Astrocyte (in vitro differentiated cells and primary cell): ENCODE data around the gene SF3B3. TPM values are rescaled to one million over a fixed set of nuclear protein-coding genes. Genes with fewer than 3 reads are reported as not detected.

ENCODE experiments used
- DNase-seq: peaks from one replicate; pipeline ENCODE4 v3.0.0-alpha.2; 2010; ENCODE audit warnings: low read depth
- FAIRE-seq: peaks from 2 replicates; lab custom pipeline; 2011; peaks lifted over from hg19 to GRCh38; lab: Jason Lieb, UNC
- H2AFZ ChIP-seq: 2 replicates; pipeline ENCODE4 v1.6.0; 2012; ENCODE audit warnings: low read depth, low read length, inconsistent platforms
- H3K27ac ChIP-seq: 2 replicates; pipeline ENCODE4 v1.5.1; 2011; ENCODE audit warnings: low read depth, low read length, inconsistent platforms
- H3K27me3 ChIP-seq: 2 replicates; pipeline ENCODE4 v1.6.0; 2011; ENCODE audit warnings: low read length, inconsistent platforms; ENCODE audit not compliant: insufficient read depth
- H3K36me3 ChIP-seq: 2 replicates; pipeline ENCODE4 v1.5.1; 2011; ENCODE audit warnings: low read length, inconsistent platforms; ENCODE audit not compliant: insufficient read depth
- H3K4me1 ChIP-seq: 2 replicates; pipeline ENCODE4 v1.5.1; 2011; ENCODE audit warnings: low read length, inconsistent platforms; ENCODE audit not compliant: insufficient read depth
- H3K4me2 ChIP-seq: 2 replicates; pipeline ENCODE4 v1.6.0; 2012; ENCODE audit warnings: low read length, inconsistent platforms
- H3K4me3 ChIP-seq: 2 replicates; pipeline ENCODE4 v1.5.1; 2011; ENCODE audit warnings: low read depth, mild to moderate bottlenecking, low read length, inconsistent platforms; ENCODE audit not compliant: insufficient read depth
- H3K79me2 ChIP-seq: 2 replicates; pipeline ENCODE4 v1.6.0; 2012; ENCODE audit warnings: mild to moderate bottlenecking, low read length, inconsistent platforms; ENCODE audit not compliant: insufficient read depth
- H3K9ac ChIP-seq: 2 replicates; pipeline ENCODE4 v1.6.0; 2012; ENCODE audit warnings: mild to moderate bottlenecking, low read length, inconsistent platforms
- H3K9me3 ChIP-seq: 2 replicates; pipeline ENCODE4 v1.5.1; 2012; ENCODE audit warnings: low read depth, mild to moderate bottlenecking, low read length, inconsistent platforms; ENCODE audit not compliant: insufficient read depth
- H4K20me1 ChIP-seq: 2 replicates; pipeline ENCODE4 v1.6.0; 2012; ENCODE audit warnings: low read length, inconsistent platforms; ENCODE audit not compliant: insufficient read depth
- H3K27ac Mint-ChIP-seq: one replicate; pipeline ENCODE4 v1.8.0; 2021; ENCODE audit warnings: mild to moderate bottlenecking, mixed read lengths; ENCODE audit not compliant: unreplicated experiment
- H3K27me3 Mint-ChIP-seq: one replicate; pipeline ENCODE4 v1.8.0; 2021; ENCODE audit warnings: low read depth, mixed read lengths; ENCODE audit not compliant: unreplicated experiment
- H3K36me3 Mint-ChIP-seq: one replicate; pipeline ENCODE4 v1.8.0; 2021; ENCODE audit warnings: low read depth, mixed read lengths; ENCODE audit not compliant: unreplicated experiment
- H3K4me1 Mint-ChIP-seq: one replicate; pipeline ENCODE4 v1.8.0; 2021; ENCODE audit warnings: low read depth, mixed read lengths; ENCODE audit not compliant: unreplicated experiment
- H3K4me3 Mint-ChIP-seq: one replicate; pipeline ENCODE4 v1.8.0; 2021; ENCODE audit warnings: mild to moderate bottlenecking, moderate library complexity, mixed read lengths; ENCODE audit not compliant: unreplicated experiment
- H3K9me3 Mint-ChIP-seq: one replicate; pipeline ENCODE4 v1.8.0; 2021; ENCODE audit warnings: mild to moderate bottlenecking, mixed read lengths; ENCODE audit not compliant: unreplicated experiment
- CTCF ChIP-seq: IDR thresholded peaks from 2 replicates; pipeline ENCODE4 v1.5.1; 2011; ENCODE audit warnings: low read depth, mild to moderate bottlenecking, inconsistent platforms, low read length, moderate library complexity; ENCODE audit not compliant: insufficient read depth
- EZH2 ChIP-seq: IDR thresholded peaks from 2 replicates; pipeline ENCODE4 v1.6.1; 2012; ENCODE audit warnings: mild to moderate bottlenecking, low read length, inconsistent platforms; ENCODE audit not compliant: insufficient read depth
- total RNA-seq: library from RNA; stranded (reverse); gene quantifications from 2 replicates; pipeline ENCODE4 v1.2.1, GENCODE V29; 2021

The SF3B3 gene
- total RNA-seq, 1 donor from 2014 or later, result 179 TPM

GRCh38 chr16:70604407-70605282 lies 81.0 kb downstream of the SF3B3 start:
- FAIRE-seq (no peak), DNase-seq (no peak)
- Mint-ChIP-seq H3K4me3 (no peak overlapping the region), H3K27ac (no peak overlapping the region), H3K36me3 (no peaks in the 10 kb centered on the region), H3K27me3 (peaks cover 16% of the 10 kb centered on the region), H3K4me1 (no peaks in the 10 kb centered on the region), H3K9me3 (no peaks in the 10 kb centered on the region)
- peaks cover 4% of the 10 kb centered on the region for H4K20me1 ChIP-seq
- no peak overlapping the region for H3K27ac ChIP-seq
- TF ChIP-seq CTCF (no peak), EZH2 (no peak)
- no peaks in the 10 kb centered on the region for H3K79me2 ChIP-seq
- no peak overlapping the region for H2AFZ ChIP-seq
- H3K4me3 ChIP-seq, result no peak overlapping the region
- no peaks in the 10 kb centered on the region for H3K27me3 ChIP-seq
- H3K4me1 ChIP-seq, result no peaks in the 10 kb centered on the region
- H3K36me3 ChIP-seq, result no peaks in the 10 kb centered on the region
- H3K9me3 ChIP-seq, result no peaks in the 10 kb centered on the region
- H3K4me2 ChIP-seq, result no peak overlapping the region
- H3K9ac ChIP-seq, result no peak overlapping the region

- Histone ChIP-seq H4K20me1 (peaks cover 4% of the 10 kb centered on the region), H3K4me3 (no peak overlapping the region), H3K79me2 (no peaks in the 10 kb centered on the region), H3K27me3 (no peaks in the 10 kb centered on the region), H3K9ac (no peak overlapping the region), H3K27ac (no peak overlapping the region), H3K4me1 (no peaks in the 10 kb centered on the region), H2AFZ (no peak overlapping the region), H3K9me3 (no peaks in the 10 kb centered on the region), H3K36me3 (no peaks in the 10 kb centered on the region), H3K4me2 (no peak overlapping the region)
- Mint-ChIP-seq H3K4me1 (no peaks in the 10 kb centered on the region), H3K9me3 (no peaks in the 10 kb centered on the region), H3K27ac (no peak overlapping the region), H3K36me3 (no peaks in the 10 kb centered on the region), H3K4me3 (no peak overlapping the region), H3K27me3 (peaks cover 13% of the 10 kb centered on the region)
- TF ChIP-seq CTCF (no peak), EZH2 (no peak)
- no peak for FAIRE-seq
- DNase-seq, result no peak
Observed at GRCh38 chr16:70605283-70605657, 81.7 kb downstream of the SF3B3 start.

GRCh38 chr16:70608521-70608920 lies 84.9 kb downstream of the SF3B3 start:
- Histone ChIP-seq H3K4me3 (no peak overlapping the region), H3K27ac (no peak overlapping the region), H3K36me3 (no peaks in the 10 kb centered on the region), H3K9me3 (no peaks in the 10 kb centered on the region), H3K27me3 (no peaks in the 10 kb centered on the region), H3K4me2 (no peak overlapping the region), H3K79me2 (no peaks in the 10 kb centered on the region), H3K4me1 (no peaks in the 10 kb centered on the region), H3K9ac (no peak overlapping the region), H2AFZ (no peak overlapping the region), H4K20me1 (peaks cover 4% of the 10 kb centered on the region)
- Mint-ChIP-seq H3K9me3 (no peaks in the 10 kb centered on the region), H3K4me3 (no peak overlapping the region), H3K4me1 (no peaks in the 10 kb centered on the region), H3K27me3 (peaks cover 22% of the 10 kb centered on the region), H3K27ac (no peak overlapping the region), H3K36me3 (no peaks in the 10 kb centered on the region)
- FAIRE-seq (no peak), DNase-seq (no peak)
- no peak for TF ChIP-seq CTCF
- no peak for TF ChIP-seq EZH2
